Fibroblast of pulmonary artery (primary cell): ENCODE data around the gene ABRACL.

Source experiments
- DNase-seq: peaks from one replicate; pipeline ENCODE4 v3.0.0-alpha.2; 2010; ENCODE audit warnings: low read depth
- H3K4me3 ChIP-seq: replicated peaks from 2 replicates; pipeline ENCODE4 v1.5.1; 2011; ENCODE audit warnings: low read depth, mild to moderate bottlenecking, control low read depth, low read length, moderate library complexity
- TF ChIP-seq, protein P1 (sequence below): IDR thresholded peaks from 2 replicates; pipeline ENCODE4 v1.5.1; 2011; ENCODE audit warnings: mild to moderate bottlenecking, control low read depth, low read length, inconsistent platforms; ENCODE audit errors: missing control alignments

Gene ABRACL

DNA sequence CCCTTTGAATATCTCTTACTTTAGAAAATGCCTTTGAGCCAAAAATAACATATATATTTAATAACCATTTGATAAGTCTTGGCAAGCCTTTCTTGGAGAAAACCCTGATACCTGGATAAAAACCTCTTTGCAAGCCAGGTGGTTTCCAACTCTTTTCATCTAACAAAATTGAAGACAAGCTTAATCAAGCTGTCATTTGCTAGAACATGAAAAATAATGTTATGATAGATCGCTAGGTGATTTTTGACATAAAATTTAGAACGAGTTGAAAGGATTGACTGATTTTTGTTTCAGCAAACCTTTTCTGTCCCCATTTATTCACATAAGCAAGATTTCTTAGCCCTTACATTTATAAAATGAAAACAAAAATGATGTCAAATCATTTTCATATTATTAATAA lies 44.6 kb downstream of the ABRACL start:
- no peak overlapping the region for H3K4me3 ChIP-seq
- DNase-seq: no peak
- TF ChIP-seq, protein P1, sequence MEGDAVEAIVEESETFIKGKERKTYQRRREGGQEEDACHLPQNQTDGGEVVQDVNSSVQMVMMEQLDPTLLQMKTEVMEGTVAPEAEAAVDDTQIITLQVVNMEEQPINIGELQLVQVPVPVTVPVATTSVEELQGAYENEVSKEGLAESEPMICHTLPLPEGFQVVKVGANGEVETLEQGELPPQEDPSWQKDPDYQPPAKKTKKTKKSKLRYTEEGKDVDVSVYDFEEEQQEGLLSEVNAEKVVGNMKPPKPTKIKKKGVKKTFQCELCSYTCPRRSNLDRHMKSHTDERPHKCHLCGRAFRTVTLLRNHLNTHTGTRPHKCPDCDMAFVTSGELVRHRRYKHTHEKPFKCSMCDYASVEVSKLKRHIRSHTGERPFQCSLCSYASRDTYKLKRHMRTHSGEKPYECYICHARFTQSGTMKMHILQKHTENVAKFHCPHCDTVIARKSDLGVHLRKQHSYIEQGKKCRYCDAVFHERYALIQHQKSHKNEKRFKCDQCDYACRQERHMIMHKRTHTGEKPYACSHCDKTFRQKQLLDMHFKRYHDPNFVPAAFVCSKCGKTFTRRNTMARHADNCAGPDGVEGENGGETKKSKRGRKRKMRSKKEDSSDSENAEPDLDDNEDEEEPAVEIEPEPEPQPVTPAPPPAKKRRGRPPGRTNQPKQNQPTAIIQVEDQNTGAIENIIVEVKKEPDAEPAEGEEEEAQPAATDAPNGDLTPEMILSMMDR: no peak

DNA sequence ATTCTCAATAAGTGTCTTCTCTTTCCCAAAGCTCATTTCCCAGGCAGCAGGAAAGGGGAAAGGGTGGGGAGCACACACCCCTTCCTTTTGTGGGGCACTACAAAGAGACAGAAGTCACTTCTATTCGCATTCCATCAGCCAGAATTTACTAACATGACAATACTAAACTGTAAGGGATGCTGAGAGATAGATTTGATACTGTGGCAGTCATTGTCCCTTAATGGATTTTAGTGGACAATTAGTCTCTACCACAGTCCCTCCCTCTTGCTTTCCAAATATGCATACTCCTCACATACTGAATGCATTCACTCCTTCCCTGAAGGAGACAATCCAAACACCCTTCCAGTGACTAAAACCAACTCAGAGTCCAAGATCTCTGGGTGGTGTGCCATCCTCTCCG lies 50.5 kb downstream of the ABRACL start:
- no peak overlapping the region for H3K4me3 ChIP-seq
- DNase-seq: no peak
- TF ChIP-seq, protein P1: no peak

DNA sequence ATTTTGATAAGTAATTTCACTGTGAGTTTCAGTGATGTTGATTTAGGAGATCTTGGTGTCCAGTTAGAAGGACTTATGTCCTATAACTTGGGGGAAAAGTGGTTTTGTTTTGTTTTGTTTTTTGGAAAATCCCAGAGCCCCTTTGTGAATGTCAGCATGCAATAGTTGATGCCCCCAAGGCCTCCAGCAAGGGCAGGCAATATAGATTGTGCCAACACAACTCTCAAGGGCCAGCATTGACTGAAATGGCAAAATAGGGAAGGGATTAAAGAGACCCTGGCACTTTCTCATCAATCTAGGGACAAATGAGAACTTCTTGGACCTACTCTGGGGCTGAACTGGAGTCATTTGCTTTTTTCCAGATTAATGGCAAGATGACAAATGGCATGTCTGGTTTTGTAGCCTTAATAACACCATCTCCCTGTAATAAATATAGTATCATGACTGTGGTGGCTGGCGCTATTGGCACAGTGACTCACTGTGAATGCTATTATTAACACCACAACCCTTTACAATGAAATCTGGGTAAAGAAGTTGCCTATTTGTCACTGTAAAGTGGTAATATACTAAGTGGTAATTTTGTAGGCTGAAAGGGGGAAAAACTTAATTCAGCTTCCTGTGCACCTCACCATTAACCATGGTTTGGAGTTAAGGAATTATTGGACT lies 51.8 kb downstream of the ABRACL start:
- no peak overlapping the region for H3K4me3 ChIP-seq
- TF ChIP-seq, protein P1: no peak
- no peak for DNase-seq

DNA sequence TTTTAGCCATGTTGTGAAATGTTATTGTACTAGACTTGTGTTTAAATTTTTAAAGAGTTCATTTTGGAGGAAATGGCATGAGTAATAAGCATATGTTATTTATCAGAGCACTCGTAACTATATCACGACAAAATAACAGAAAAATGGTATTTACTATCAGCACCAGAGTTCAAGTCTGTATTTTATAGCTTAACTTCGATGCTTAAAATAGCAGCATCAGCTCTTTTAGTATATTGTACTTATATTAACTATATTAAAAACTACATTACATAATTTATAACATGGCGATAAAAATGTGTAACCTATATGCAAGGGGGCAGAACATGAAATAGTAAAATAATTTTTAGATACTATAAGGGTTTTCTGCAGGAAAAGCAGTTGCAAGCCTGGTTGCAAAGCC lies 52.9 kb downstream of the ABRACL start:
- TF ChIP-seq, protein P1: no peak
- H3K4me3 ChIP-seq: no peak overlapping the region
- no peak for DNase-seq

DNA sequence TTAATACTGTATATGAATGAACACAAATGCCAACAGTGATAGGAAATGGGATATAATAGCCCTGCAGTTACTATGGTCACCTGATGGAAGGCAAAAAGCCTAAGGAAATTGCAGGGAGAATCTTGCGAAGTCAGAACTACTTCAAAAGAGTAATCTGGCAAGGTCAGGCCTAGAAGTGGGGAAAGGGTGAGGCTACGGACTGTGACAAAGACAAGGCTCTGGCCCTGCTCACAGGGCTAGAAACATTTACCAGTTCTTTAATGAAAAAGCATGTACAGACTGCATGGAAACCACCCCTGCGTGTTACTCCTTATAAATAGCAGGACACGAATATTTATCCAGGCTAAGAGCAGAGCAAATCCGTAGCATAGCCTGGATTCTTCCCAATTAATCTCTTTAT lies 53.8 kb downstream of the ABRACL start:
- TF ChIP-seq, protein P1: no peak
- no peak overlapping the region for H3K4me3 ChIP-seq
- no peak for DNase-seq

DNA sequence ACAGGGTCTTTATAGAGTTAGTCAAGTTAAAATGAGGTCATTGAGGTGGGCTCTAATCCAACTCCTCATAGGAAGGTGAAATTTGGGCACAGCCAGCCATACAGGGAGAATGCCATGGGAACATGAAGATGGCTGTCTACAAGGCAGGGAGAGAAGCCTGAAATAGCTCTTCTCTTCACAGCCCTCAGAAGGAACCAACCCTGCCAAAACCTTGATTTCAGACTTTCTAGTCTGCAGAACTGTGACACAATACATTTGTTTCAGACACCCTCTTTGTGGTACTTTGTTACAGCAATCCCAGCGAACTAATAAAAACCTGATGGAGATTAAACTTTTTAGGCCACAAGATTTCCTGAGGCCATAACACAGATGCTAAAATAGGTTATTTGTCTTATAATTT lies 63.3 kb downstream of the ABRACL start:
- H3K4me3 ChIP-seq: no peak overlapping the region
- TF ChIP-seq, protein P1: no peak
- DNase-seq: no peak
